H1 (cell line): ENCODE results near the gene MATK. TPM values are rescaled to one million over a fixed set of nuclear protein-coding genes. Genes with fewer than 3 reads are reported as not detected.

Experiments used
- CTCF ChIA-PET: fragments of 300-600 bp; sonication (Branson Sonifier 250); formaldehyde crosslinking; loops from one replicate; lab custom pipeline; 2021; ENCODE audit not compliant: partially characterized antibody; lab: Charles Lee
- POLR2A ChIA-PET: fragments of 300-600 bp; sonication (Branson Sonifier 250); formaldehyde crosslinking; loops from one replicate; lab custom pipeline; 2021; ENCODE audit warnings: inconsistent platforms; ENCODE audit not compliant: partially characterized antibody; lab: Charles Lee
- DNase-seq, 2 experiments: peaks; one replicate each; pipeline versions ENCODE4 v3.0.0 to v3.0.0-alpha.2; 2010 to 2022; ENCODE audit warnings: low spot score in 2 of 2, low read depth in 1 of 2, mixed read lengths in 1 of 2
- FAIRE-seq: peaks from 2 replicates; lab custom pipeline; 2011; peaks lifted over from hg19 to GRCh38; lab: Jason Lieb, UNC
- H2AFZ ChIP-seq: 2 replicates; pipeline ENCODE4 v1.8.1; 2012; ENCODE audit warnings: low read length, inconsistent platforms
- H2AK5ac ChIP-seq: 2 replicates; pipeline ENCODE4 v1.6.1; 2013; ENCODE audit warnings: low read depth, low read length
- H2BK120ac ChIP-seq: replicated peaks from 2 replicates; pipeline ENCODE3; 2013; ENCODE audit warnings: low read depth, low read length, inconsistent platforms
- H2BK12ac ChIP-seq: 2 replicates; pipeline ENCODE4 v1.6.1; 2013; ENCODE audit warnings: low read depth, low read length
- H2BK15ac ChIP-seq: 2 replicates; pipeline ENCODE4 v1.6.1; 2013; ENCODE audit warnings: low read length
- H2BK20ac ChIP-seq: 2 replicates; pipeline ENCODE4 v1.6.1; 2013; ENCODE audit warnings: low read length
- H2BK5ac ChIP-seq: 2 replicates; pipeline ENCODE4 v1.6.1; 2013; ENCODE audit warnings: low read depth, low read length
- H3K14ac ChIP-seq: 2 replicates; pipeline ENCODE4 v1.6.1; 2013; ENCODE audit warnings: inconsistent platforms; ENCODE audit not compliant: insufficient read length
- H3K18ac ChIP-seq: 2 replicates; pipeline ENCODE4 v1.6.1; 2013; ENCODE audit warnings: low read length; ENCODE audit errors: extremely low read depth
- H3K23ac ChIP-seq: 2 replicates; pipeline ENCODE4 v1.6.1; 2013; ENCODE audit warnings: inconsistent platforms; ENCODE audit not compliant: insufficient read length
- H3K23me2 ChIP-seq: 2 replicates; pipeline ENCODE4 v1.6.1; 2013; ENCODE audit warnings: low read depth, low read length
- H3K27ac ChIP-seq: 2 replicates; pipeline ENCODE4 v1.6.1; 2011; ENCODE audit warnings: low read depth, low read length, inconsistent platforms
- H3K27me3 ChIP-seq, 4 experiments: replicated peaks in 1 of 4; 1 replicate in 1 of 4; 2 replicates in 3 of 4; pipeline versions ENCODE4 v1.6.1 to v1.8.1; 2011 to 2013; ENCODE audit warnings: low read length in 3 of 4, mild to moderate bottlenecking in 3 of 4, inconsistent platforms in 2 of 4, mixed read lengths in 2 of 4, moderate library complexity in 1 of 4; ENCODE audit not compliant: control insufficient read depth in 3 of 4, insufficient read depth in 3 of 4; ENCODE audit errors: extremely low read depth in 1 of 4
- H3K36me3 ChIP-seq, 4 experiments: 2 replicates each; pipeline versions ENCODE4 v1.6.1 to v1.8.1; 2011 to 2013; ENCODE audit warnings: mild to moderate bottlenecking in 4 of 4, low read length in 3 of 4, moderate library complexity in 2 of 4, control low read depth in 1 of 4, inconsistent platforms in 1 of 4; ENCODE audit not compliant: insufficient read depth in 4 of 4, control insufficient read depth in 2 of 4
- H3K4ac ChIP-seq: replicated peaks from 2 replicates; pipeline ENCODE3; 2013; ENCODE audit warnings: low read length, low read depth, mixed read lengths, inconsistent platforms; ENCODE audit not compliant: insufficient read length
- H3K4me1 ChIP-seq, 4 experiments: replicated peaks in 1 of 4; 1 replicate in 1 of 4; 2 replicates in 3 of 4; pipeline versions ENCODE4 v1.6.1 to v1.8.1; 2011 to 2013; ENCODE audit warnings: low read length in 3 of 4, inconsistent platforms in 2 of 4, mixed read lengths in 1 of 4; ENCODE audit not compliant: insufficient read depth in 4 of 4, control insufficient read depth in 3 of 4
- H3K4me2 ChIP-seq, 2 experiments: 2 replicates each; pipeline versions ENCODE4 v1.6.1 to v1.8.1; 2011 to 2013; ENCODE audit warnings: low read depth in 2 of 2, low read length in 2 of 2, control low read depth in 1 of 2, inconsistent platforms in 1 of 2, mild to moderate bottlenecking in 1 of 2; ENCODE audit not compliant: insufficient read depth in 1 of 2
- H3K4me3 ChIP-seq, 4 experiments: fragments of 200-600, 300-600 bp in 1 of 4; sonication (generic), shearing (Covaris generic), sonication (Bioruptor Twin) in 1 of 4; 2 replicates each; pipeline versions ENCODE4 v1.5.1 to v1.8.1; 2011 to 2016; ENCODE audit warnings: low read length in 4 of 4, low read depth in 3 of 4, control low read depth in 2 of 4, inconsistent platforms in 2 of 4, mild to moderate bottlenecking in 2 of 4, mixed read lengths in 1 of 4, moderate library complexity in 1 of 4; ENCODE audit not compliant: insufficient read depth in 2 of 4; ENCODE audit errors: extremely low read depth in 1 of 4
- H3K56ac ChIP-seq: replicated peaks from 2 replicates; pipeline ENCODE3; 2013; ENCODE audit warnings: low read depth, mild to moderate bottlenecking, mixed read lengths, low read length, inconsistent platforms; ENCODE audit not compliant: insufficient read length
- H3K79me1 ChIP-seq: 2 replicates; pipeline ENCODE4 v1.6.1; 2013; ENCODE audit warnings: low read depth, low read length, control low read depth
- H3K79me2 ChIP-seq, 2 experiments: 2 replicates each; pipeline versions ENCODE4 v1.6.1 to v1.8.1; 2012 to 2013; ENCODE audit warnings: low read length in 2 of 2, mild to moderate bottlenecking in 2 of 2, inconsistent platforms in 1 of 2; ENCODE audit not compliant: insufficient read depth in 2 of 2, control insufficient read depth in 1 of 2
- H3K9ac ChIP-seq, 4 experiments: replicated peaks in 1 of 4; 1 replicate in 1 of 4; 2 replicates in 3 of 4; pipeline versions ENCODE4 v1.6.1 to v1.8.1; 2011 to 2013; ENCODE audit warnings: low read depth in 3 of 4, low read length in 3 of 4, control low read depth in 2 of 4, mild to moderate bottlenecking in 2 of 4, moderate library complexity in 2 of 4, inconsistent platforms in 1 of 4; ENCODE audit errors: extremely low read depth in 1 of 4
- H3K9me3 ChIP-seq, 2 experiments: 2 replicates each; pipeline versions ENCODE4 v1.6.1 to v1.8.1; 2012 to 2013; ENCODE audit warnings: mild to moderate bottlenecking in 2 of 2, moderate library complexity in 2 of 2, control low read depth in 1 of 2, inconsistent platforms in 1 of 2, low read depth in 1 of 2, low read length in 1 of 2, mixed read lengths in 1 of 2; ENCODE audit not compliant: insufficient read depth in 2 of 2
- H4K20me1 ChIP-seq, 2 experiments: replicated peaks in 1 of 2; 2 replicates each; pipeline versions ENCODE3 to v1.8.1; 2011 to 2013; ENCODE audit warnings: inconsistent platforms in 2 of 2, low read length in 2 of 2, mild to moderate bottlenecking in 1 of 2; ENCODE audit not compliant: insufficient read depth in 2 of 2, control insufficient read depth in 1 of 2
- H4K5ac ChIP-seq: 2 replicates; pipeline ENCODE4 v1.6.1; 2013; ENCODE audit warnings: low read length, low read depth, mixed read lengths, inconsistent platforms; ENCODE audit not compliant: insufficient read length
- H4K8ac ChIP-seq: 2 replicates; pipeline ENCODE4 v1.8.0; 2013; ENCODE audit warnings: mild to moderate bottlenecking, moderate library complexity, low read length, inconsistent platforms; ENCODE audit not compliant: insufficient read depth; ENCODE audit errors: extremely low read depth
- H4K91ac ChIP-seq: replicated peaks from 2 replicates; pipeline ENCODE3; 2013; ENCODE audit warnings: low read length, mixed read lengths, inconsistent platforms; ENCODE audit not compliant: insufficient read length
- BACH1 ChIP-seq: IDR thresholded peaks from 2 replicates; pipeline ENCODE4 v1.6.1; 2012; ENCODE audit warnings: low read length, improper control_type of control experiment
- BRCA1 ChIP-seq: IDR thresholded peaks from 2 replicates; pipeline ENCODE4 v1.6.1; 2012; ENCODE audit warnings: low read depth, low read length, improper control_type of control experiment
- JUND ChIP-seq: IDR thresholded peaks from 2 replicates; pipeline ENCODE4 v1.6.1; 2011; ENCODE audit warnings: mild to moderate bottlenecking, improper control_type of control experiment, low read length
- KDM4A ChIP-seq: IDR thresholded peaks from one replicate; pipeline ENCODE4 v1.7.1; 2012; ENCODE audit warnings: low read depth, mild to moderate bottlenecking, moderate library complexity, low read length, inconsistent platforms; ENCODE audit not compliant: severe bottlenecking
- NANOG ChIP-seq: IDR thresholded peaks from 2 replicates; pipeline ENCODE4 v1.6.1; 2011; ENCODE audit warnings: low read length, low read depth, mild to moderate bottlenecking, inconsistent platforms; ENCODE audit not compliant: insufficient read depth, poor library complexity, severe bottlenecking
- POLR2AphosphoS5 ChIP-seq: IDR thresholded peaks from 2 replicates; pipeline ENCODE4 v1.6.1; 2011; ENCODE audit warnings: low read depth, low read length
- POU5F1 ChIP-seq: IDR thresholded peaks from 2 replicates; pipeline ENCODE4 v1.6.1; 2011; ENCODE audit warnings: low read depth, mild to moderate bottlenecking, low read length, moderate library complexity
- RAD21 ChIP-seq, 2 experiments: IDR thresholded peaks in 1 of 2; conservative IDR thresholded peaks in 1 of 2; 2 replicates each; pipeline ENCODE4 v1.6.1; 2011; ENCODE audit warnings: low read depth in 2 of 2, low read length in 2 of 2, improper control_type of control experiment in 1 of 2, inconsistent platforms in 1 of 2, mild to moderate bottlenecking in 1 of 2, moderate library complexity in 1 of 2
- RBBP5 ChIP-seq: IDR thresholded peaks from 2 replicates; pipeline ENCODE4 v1.7.1; 2012; ENCODE audit warnings: low read depth, mild to moderate bottlenecking, inconsistent platforms, low read length, moderate library complexity, borderline replicate concordance
- RNF2 ChIP-seq: fragments of 200-900, 300-1000 bp; sonication (generic); IDR thresholded peaks from 2 replicates; pipeline ENCODE4 v1.7.1; 2016; ENCODE audit warnings: borderline replicate concordance, low read depth, mild to moderate bottlenecking, antibody characterized with exemption, low read length; ENCODE audit not compliant: poor library complexity, severe bottlenecking; ENCODE audit errors: missing control alignments
- SP2 ChIP-seq: IDR thresholded peaks from 2 replicates; pipeline ENCODE4 v1.6.1; 2012; ENCODE audit warnings: mild to moderate bottlenecking, low read length, inconsistent platforms
- TBP ChIP-seq: IDR thresholded peaks from 2 replicates; pipeline ENCODE4 v1.6.1; 2011; ENCODE audit warnings: low read depth, low read length, improper control_type of control experiment
- TCF12 ChIP-seq: IDR thresholded peaks from 2 replicates; pipeline ENCODE4 v1.6.1; 2011; ENCODE audit warnings: low read depth, mild to moderate bottlenecking, low read length
- TEAD4 ChIP-seq: IDR thresholded peaks from 2 replicates; pipeline ENCODE4 v1.6.1; 2012; ENCODE audit warnings: low read depth, low read length, inconsistent platforms, mixed read lengths
- YY1 ChIP-seq: IDR thresholded peaks from 2 replicates; pipeline ENCODE4 v1.6.1; 2011; ENCODE audit warnings: low read depth, mild to moderate bottlenecking, low read length
- WGBS, 2 experiments: shearing (Covaris generic) in 1 of 2; methylation state at CpG; one replicate each; pipeline versions ENCODE4 v1.1.6 to v1.1.7; 2013 to 2015; ENCODE audit warnings: low lambda C conversion rate in 2 of 2, mixed read lengths in 2 of 2, inconsistent platforms in 1 of 2, low coverage in 1 of 2, missing lambda C conversion rate in 1 of 2; ENCODE audit not compliant: insufficient replicate concordance in 2 of 2, insufficient coverage in 1 of 2, insufficient read length in 1 of 2; ENCODE audit errors: extremely low coverage in 1 of 2, missing lambda C conversion rate in 1 of 2; 5-methylcytosine and 5-hydroxymethylcytosine counted together
- polyA plus RNA-seq, 7 experiments: library from polyadenylated mRNA; depleted of rRNA in 3 of 7; stranded (reverse) in 5 of 7; unstranded in 2 of 7; fragments of >200 nt in 5 of 7; fragments of 200-250 nt in 2 of 7; gene quantifications; 1 replicate in 5 of 7; 2 replicates in 1 of 7; 4 replicates in 1 of 7; pipeline versions ENCODE4 v1.2.1 to v1.2.3, GENCODE V29; 2011 to 2013; ENCODE audit warnings: missing spikeins in 2 of 7, mixed read lengths in 2 of 7
- total RNA-seq: library from RNA; stranded (reverse); fragmentation: NEBNext Ultra II Directional; extraction: Animal tissue kit (Norgen Biotek cat#: 25700); gene quantifications from 2 replicates; pipeline ENCODE4 v1.2.1, GENCODE V29; 2021

MATK gene
- total and polyA plus RNA-seq, 2 of the 8 experiments (the other 6 are each of a cell fraction or from before 2014, with no cell fraction given): 20.5 to 21.4 TPM

DNA sequence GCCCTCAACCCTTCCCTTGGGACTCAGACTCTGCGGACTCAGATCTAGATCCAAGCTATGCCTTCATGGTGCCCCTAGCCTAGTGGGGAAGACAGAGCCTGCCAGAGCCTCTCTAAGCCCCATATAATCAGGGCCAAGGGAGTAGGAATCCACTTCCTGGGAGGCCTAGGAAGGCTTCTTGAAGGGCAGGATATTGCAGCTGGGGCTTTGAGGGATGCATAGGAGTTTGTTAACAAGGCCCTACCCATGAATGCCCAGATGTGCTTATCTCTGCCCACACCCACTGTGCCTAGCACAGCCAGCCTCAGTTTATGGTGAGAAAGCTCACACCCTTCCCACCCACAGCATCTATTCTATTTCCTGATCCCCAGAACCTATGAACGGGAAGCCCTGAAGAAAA, 36.0 kb downstream of the MATK start:
- no peak overlapping the region for H3K23ac ChIP-seq
- no peak overlapping the region for H4K8ac ChIP-seq
- CTCF ChIA-PET: interaction anchor here (1.0 to 1.8 kb wide), 4 partner anchors 19 to 72 kb away, joined by 3 to 5 read pairs (median 4); no protein-coding TSS in a partner anchor
- H3K4me2 ChIP-seq: no peak overlapping the region
- H2BK20ac ChIP-seq: no peak overlapping the region
- H3K4me1 ChIP-seq: no peaks in the 10 kb centered on the region
- no peak overlapping the region for H3K9ac ChIP-seq
- no peaks in the 10 kb centered on the region for H3K79me1 ChIP-seq
- H3K56ac ChIP-seq: no peak overlapping the region
- no peak overlapping the region for H3K4me3 ChIP-seq
- H3K14ac ChIP-seq: no peak overlapping the region
- H2BK12ac ChIP-seq: no peak overlapping the region
- no peaks in the 10 kb centered on the region for H3K23me2 ChIP-seq
- H2BK5ac ChIP-seq: no peak overlapping the region
- H3K9me3 ChIP-seq: no peaks in the 10 kb centered on the region
- H4K20me1 ChIP-seq: peaks cover 0 to 6% of the 10 kb centered on the region in 2 experiments
- no peak overlapping the region for H4K91ac ChIP-seq
- H3K27me3 ChIP-seq: no peaks in the 10 kb centered on the region
- H3K18ac ChIP-seq: no peak overlapping the region
- no peak overlapping the region for H3K4ac ChIP-seq
- H2BK120ac ChIP-seq: no peak overlapping the region
- no peak overlapping the region for H4K5ac ChIP-seq
- POLR2A ChIA-PET: interaction anchor here (0.7 to 1.6 kb wide), 2 partner anchors 9 to 12 kb away, joined by 3 to 6 read pairs; partner anchors contain the start of gene MRPL54
- H3K36me3 ChIP-seq: peaks cover 0 to 26% (median 12%) of the 10 kb centered on the region in 4 experiments; a peak in 4 of 8 replicates
- H2AFZ ChIP-seq: no peak overlapping the region
- DNase-seq (no peak), FAIRE-seq (no peak)
- no peaks in the 10 kb centered on the region for H3K79me2 ChIP-seq
- no peak overlapping the region for H2AK5ac ChIP-seq
- 86% methylated on average over 2 of the region's 2 CpGs; no CpG with 5 or more reads in 1 of the 2 experiments for WGBS, 2 experiments
- H2BK15ac ChIP-seq: no peak overlapping the region
- no peak overlapping the region for H3K27ac ChIP-seq
- no peak for TF ChIP-seq JUND
- TF ChIP-seq TCF12: no peak
- TF ChIP-seq RNF2: no peak
- TF ChIP-seq BACH1: no peak
- TF ChIP-seq TEAD4: no peak
- no peak for TF ChIP-seq SP2
- no peak for TF ChIP-seq BRCA1
- no peak for TF ChIP-seq POU5F1
- no peak for TF ChIP-seq RBBP5
- no peak for TF ChIP-seq KDM4A
- TF ChIP-seq NANOG: no peak
- no peak for TF ChIP-seq POLR2AphosphoS5
- no peak for TF ChIP-seq TBP
- TF ChIP-seq YY1: no peak
- no peak for TF ChIP-seq RAD21 (IDR thresholded peaks at IDR 0.05 in 1 of 2, conservative IDR thresholded peaks at IDR 0.05 in 1 of 2; ENCODE audit: low read depth in 2 of 2, low read length in 2 of 2)
